GM19035 (cell line): ENCODE measurements around the gene RGS3.

Experiments used
- ATAC-seq: cut with Tn5 transposase; IDR thresholded peaks from one replicate; pipeline ENCODE4 v1.9.1; 2021; ENCODE audit not compliant: unreplicated experiment

RGS3 gene

DNA sequence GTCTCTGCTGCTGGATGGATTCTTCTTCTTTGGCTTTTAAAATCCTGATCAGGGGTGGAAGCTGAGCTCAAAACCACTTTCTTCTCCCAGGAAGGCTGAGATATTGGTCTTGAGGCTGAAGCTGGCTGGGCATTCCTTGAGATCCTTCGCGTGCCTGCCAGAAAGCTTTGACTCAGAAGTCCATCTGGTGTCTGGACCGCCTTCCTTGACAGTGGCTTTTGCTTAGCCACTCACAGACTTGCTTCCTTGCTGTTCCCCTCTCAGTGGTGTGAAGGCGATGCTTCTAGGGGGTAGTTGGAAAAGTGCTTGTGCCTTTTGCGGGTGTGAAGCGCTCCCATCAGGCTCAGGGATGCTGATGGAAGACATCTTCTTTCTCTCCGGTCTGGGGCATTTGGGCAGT lies 45.9 kb downstream of the RGS3 start:
- no peak for ATAC-seq

GRCh38 chr9:113511047-113511521 lies 47.6 kb downstream of the RGS3 start:
- ATAC-seq, result no peak

GRCh38 chr9:113511856-113512761 lies 48.6 kb downstream of the RGS3 start:
- peak; percentile 55 for ATAC-seq

DNA sequence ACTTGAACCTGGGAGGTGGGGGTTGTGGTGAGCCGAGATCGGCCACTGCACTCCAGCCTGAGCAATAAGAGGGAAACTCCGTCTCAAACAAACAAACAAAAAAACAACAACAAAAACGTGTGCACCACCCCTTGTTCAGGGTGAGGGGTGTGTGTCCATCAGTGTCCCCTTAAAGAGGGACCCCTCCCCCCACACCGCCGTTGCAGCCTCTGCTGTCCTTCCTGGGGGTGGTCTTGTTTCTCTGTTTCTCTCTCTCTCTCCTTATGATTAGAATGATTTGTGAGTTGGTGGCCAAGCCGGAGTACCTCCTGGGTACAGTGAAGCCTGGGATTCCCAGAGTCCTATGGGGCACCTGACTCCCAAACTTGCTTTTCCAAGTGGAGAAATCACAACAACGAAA lies 49.6 kb downstream of the RGS3 start:
- no peak for ATAC-seq

DNA sequence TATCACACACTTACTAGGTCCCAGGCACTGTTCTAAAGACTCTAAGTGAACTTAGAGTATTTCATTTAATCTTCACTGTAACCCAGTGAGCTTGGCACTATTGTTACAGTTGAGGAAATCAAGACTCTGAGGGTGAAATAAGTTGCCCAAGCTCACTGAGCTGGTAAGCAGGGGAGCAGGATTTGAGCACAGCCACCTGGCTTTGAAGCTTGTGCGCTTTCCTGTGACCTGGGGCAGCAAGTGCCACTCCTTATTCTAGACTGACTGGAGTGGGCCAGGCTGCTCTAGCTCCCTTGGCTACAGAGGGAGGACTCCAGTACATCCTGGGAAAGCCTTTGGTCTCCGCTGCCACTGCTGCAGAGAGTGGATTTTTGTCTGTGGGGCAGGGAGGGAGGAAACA lies 50.0 kb downstream of the RGS3 start:
- no peak for ATAC-seq

GRCh38 chr9:113514061-113514460 lies 50.5 kb downstream of the RGS3 start:
- no peak for ATAC-seq

- ATAC-seq, result no peak
Observed at GRCh38 chr9:113514748-113515147, 51.2 kb downstream of the RGS3 start.

DNA sequence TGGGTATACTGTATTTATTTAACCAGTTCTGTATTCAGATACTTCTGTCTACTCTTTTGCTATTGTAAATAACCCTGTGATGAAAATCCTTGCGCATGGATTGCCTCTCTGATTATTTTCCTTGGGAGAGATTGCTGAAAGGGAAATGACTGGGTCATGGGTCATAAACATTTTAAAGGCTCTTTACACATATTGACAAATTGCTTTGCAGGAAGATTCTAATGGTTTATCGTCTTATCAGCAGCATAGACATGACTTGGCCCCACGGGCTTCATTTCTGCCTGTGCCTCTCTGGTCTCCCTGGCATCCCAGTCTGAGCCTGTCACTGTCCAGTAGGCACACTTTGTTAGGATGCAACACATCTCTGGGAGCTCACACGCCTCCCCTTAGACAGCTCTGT lies 52.3 kb downstream of the RGS3 start:
- ATAC-seq, result no peak

DNA sequence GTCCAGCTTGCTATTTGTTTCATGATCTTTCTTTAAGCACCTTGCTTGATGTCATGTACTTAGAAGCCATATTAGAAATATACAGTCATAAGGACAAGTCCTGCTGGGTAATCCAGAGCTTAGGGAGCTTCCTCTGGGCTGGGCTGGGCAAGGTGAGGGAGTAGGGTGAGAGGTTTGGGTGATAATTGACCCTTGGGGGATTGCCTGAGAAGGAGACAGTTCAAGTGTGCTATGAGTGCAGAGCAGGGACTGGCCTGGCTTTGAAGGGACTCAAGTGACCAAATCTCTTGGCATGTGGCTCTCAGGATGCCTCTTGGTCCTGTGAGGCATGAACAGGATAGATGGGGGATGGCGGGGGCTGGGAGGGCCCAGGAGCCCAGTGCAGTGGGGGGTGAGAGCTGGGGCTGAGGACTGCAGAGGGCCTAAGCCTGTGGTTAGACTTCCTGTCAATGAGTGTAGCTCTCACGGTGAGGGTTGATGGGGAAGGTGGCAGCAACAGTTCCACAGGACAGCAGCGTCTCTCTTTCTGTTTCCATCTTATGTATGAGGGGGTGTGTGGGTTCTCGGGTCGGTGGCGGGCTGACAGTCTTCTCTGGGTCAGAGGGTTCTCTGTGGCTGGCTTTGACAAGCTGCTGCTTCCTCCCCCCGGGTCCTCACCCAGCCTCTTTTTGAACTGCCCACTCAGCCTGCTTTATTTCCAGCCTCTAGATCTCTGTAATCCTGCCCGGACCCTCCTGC lies 53.5 kb downstream of the RGS3 start:
- peak; percentile 88 for ATAC-seq

DNA sequence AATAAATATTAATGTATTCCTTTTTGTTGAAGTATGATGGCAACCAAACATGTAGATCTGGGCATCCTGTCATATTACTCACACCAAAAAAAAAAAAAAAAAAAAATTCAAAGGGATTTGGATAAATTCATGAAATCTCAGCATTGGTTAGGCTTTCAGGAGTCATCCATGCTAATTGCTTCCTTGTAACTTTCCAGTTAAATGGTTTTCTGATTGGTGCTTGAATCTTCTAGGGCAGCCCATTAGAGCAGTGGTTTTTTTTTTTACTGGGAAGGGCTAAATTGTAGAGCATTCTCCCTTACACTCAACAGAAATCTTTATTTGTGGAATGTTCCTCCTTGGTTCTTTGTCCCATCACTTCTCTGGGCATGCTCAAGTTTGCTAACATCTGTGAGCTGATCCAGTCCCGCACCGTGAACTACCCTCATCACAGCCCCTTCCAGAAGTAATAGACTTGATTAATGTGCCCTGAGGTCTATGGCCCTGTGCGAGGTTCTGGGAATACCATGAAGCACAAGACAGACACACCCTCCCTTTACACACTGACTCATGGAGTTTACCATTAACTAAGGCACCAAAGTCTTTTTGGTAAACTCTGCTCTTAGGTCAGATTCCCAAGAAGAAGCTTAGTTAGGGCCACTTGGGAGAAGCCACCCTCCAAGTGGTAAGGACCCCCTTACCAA lies 56.0 kb downstream of the RGS3 start:
- ATAC-seq, result no peak

DNA sequence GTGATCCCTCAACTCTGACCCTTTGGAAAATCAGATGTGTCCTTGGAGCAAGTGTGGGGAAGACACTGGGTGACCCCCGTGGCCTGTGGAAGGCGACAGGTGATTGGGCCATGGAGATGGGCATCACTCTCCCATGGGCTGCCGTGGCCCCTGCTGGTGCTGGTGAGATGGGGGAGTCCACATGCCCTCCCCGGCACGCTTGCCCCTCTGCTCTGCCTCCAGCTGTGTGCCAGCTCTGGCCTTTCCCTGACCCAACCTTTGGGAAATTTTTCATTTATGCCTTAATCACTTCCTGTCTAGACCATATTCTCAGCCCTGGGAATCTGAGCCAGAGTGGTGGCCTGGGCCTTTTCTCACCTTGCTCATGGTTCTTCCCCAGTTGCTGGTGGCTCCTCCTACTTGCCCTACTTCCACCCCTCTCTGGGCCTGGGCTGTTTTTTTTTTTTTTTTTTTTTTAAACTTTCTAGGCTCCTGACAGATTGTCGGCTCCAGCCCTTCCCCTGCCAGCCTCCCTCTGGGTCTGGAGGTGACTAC lies 56.6 kb downstream of the RGS3 start:
- no peak for ATAC-seq

- ATAC-seq, result no peak
Observed at GRCh38 chr9:113521693-113522255, 58.2 kb downstream of the RGS3 start.

GRCh38 chr9:113522419-113522818 lies 58.9 kb downstream of the RGS3 start:
- no peak for ATAC-seq

DNA sequence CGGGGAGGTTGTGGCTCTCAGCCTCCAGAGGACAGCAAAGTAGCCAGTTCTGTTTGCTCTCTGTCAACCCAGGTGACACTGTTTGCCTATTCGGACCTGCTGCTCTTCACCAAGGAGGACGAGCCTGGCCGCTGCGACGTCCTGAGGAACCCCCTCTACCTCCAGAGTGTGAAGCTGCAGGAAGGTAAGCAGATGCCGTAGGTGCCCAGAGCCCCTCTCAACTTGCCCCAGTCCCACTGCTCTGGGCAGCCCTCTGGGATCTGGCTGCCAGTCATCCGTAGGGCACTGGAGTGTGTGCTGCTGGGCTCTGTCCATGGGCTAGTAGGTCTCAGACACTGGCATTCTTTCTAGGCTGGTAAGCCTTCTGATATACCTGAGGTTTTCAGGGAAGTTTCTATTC lies 59.3 kb downstream of the RGS3 start:
- peak; percentile 3 for ATAC-seq

- ATAC-seq, result peak; percentile 78
Observed at GRCh38 chr9:113523421-113524141, 60.1 kb downstream of the RGS3 start.

- ATAC-seq, result no peak
Observed at GRCh38 chr9:113524468-113524867, 60.9 kb downstream of the RGS3 start.

DNA sequence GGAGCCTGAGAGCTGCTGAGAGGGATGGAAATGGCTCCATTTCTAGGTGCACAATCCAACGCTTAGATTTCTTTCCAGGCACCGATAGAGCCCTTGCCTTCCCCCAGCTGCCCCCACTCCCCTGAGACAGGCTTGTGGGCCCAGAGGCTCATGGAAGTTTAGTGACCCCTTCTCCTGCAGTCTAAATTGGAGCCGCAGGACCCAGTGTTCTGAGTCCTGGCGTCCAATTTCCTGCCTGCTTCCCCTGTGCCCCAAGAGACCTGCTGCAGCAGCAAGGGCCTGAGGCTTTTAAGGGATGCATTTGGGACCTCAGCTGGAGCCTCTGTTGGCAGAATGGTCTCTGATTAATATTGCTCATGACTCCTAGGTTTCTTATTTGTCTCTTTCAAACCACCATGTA lies 61.7 kb downstream of the RGS3 start:
- ATAC-seq, result no peak

- ATAC-seq, result no peak
Observed at GRCh38 chr9:113525831-113526230, 62.3 kb downstream of the RGS3 start.

DNA sequence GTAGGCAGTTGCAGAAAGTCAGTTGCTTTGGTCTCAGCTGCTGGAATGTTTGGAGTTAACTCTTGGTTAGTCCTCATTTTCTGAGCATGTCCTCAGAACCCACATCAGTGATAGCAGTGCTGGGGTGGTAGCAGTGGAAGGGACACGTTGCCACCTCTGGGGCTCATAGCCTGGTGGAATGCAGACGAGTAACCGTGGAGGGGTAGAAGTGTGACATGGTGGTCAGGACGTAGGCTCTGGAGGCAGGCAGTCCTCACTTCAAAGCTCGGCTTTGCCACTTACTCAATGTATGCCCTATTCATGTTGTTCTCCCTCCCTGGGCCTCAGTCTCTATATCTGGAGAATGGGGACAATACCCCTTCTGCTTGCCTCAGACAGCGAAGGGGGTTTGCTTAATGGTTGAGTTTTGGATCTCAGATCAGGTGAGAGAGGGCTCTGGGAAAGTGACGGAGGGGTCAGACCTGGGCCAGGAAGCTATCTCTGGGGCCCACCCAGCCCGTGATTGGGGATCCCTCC lies 62.8 kb downstream of the RGS3 start:
- ATAC-seq, result no peak

GRCh38 chr9:113526841-113527240 lies 63.3 kb downstream of the RGS3 start:
- no peak for ATAC-seq
